DOHH2 (cell line): Measurements from ENCODE around the gene BANP.

Experiments
- EZH2phosphoT487 ChIP-seq: fragments of 200-600 bp; sonication (generic); IDR thresholded peaks from 2 replicates; pipeline ENCODE4 v1.6.1; 2017; ENCODE audit warnings: borderline replicate concordance, mild to moderate bottlenecking, antibody characterized with exemption, low read length, moderate library complexity, mixed read lengths
- TF ChIP-seq, protein P1 (sequence below): fragments of 200-600 bp; sonication (generic); IDR thresholded peaks from one replicate; pipeline ENCODE4 v1.5.1; 2014; ENCODE audit warnings: antibody characterized with exemption, mild to moderate bottlenecking, low read depth, low read length; ENCODE audit not compliant: poor library complexity, severe bottlenecking

DNA sequence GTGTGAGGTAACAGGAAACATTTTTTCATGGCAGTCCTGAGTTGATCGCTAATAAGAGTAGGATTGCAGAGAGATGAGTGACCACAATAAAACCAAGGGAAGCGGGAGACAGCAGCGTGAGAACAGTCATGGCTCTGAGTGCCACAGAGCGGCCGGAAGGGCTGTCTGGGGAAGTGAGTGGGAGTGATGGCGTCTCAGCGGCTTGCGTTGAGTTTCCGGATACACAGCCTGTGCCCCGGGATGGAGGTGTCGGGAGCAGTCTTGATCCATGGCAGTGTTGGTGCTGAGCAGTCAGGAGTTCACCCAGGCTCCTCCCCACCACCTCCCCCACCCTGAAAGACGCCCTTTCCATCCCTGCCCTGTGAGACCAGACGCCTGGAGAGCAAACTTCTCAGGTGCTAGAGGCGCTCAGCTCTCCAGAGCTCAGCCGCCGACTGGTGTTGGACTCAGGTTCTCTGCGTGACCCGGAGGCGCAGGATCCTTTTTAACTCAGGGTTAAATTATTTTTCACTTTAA is 59.8 kb downstream of the BANP start:
- TF ChIP-seq, protein P1, sequence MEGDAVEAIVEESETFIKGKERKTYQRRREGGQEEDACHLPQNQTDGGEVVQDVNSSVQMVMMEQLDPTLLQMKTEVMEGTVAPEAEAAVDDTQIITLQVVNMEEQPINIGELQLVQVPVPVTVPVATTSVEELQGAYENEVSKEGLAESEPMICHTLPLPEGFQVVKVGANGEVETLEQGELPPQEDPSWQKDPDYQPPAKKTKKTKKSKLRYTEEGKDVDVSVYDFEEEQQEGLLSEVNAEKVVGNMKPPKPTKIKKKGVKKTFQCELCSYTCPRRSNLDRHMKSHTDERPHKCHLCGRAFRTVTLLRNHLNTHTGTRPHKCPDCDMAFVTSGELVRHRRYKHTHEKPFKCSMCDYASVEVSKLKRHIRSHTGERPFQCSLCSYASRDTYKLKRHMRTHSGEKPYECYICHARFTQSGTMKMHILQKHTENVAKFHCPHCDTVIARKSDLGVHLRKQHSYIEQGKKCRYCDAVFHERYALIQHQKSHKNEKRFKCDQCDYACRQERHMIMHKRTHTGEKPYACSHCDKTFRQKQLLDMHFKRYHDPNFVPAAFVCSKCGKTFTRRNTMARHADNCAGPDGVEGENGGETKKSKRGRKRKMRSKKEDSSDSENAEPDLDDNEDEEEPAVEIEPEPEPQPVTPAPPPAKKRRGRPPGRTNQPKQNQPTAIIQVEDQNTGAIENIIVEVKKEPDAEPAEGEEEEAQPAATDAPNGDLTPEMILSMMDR: no peak
- no peak for TF ChIP-seq EZH2phosphoT487
